Cerebellar cortex (tissue), 1 donor: ENCODE measurements around the gene RNF113B.

Source experiments
- DNase-seq: peaks from one replicate; pipeline ENCODE4 v3.0.0-alpha.2; 2015; ENCODE audit warnings: low spot score

The RNF113B gene

DNA sequence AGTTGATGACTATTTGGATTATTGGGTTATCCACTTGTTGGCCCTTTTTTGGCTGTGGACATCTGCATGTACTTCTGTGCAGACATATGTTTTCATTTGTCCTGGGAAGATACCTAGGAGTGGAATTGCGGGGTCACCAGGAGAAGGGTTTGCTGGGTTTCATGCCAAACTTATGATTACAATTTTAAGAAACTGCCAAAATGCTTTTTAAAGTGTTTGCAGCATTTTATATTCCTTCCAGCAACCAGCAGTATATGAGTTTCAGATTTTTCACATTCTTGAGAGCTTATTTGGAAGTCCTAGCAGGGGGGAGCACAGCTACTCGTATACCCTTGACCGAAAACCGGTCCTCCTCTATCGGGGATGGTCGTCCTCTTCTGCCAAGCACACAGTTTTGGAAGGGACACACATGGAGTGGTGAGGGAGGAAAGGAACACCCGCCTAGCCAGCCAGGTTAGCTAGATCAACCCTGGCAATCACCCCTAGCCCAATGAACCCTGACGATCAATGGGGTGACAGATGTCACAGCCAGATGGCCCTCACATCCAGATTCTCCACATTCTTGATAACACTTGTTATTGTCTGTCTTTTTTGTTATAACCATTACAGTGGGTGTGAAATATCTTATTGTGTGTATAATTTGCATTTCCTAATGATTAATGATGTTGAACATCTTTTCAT, 26.7 kb upstream of the RNF113B start:
- DNase-seq, result no peak

DNA sequence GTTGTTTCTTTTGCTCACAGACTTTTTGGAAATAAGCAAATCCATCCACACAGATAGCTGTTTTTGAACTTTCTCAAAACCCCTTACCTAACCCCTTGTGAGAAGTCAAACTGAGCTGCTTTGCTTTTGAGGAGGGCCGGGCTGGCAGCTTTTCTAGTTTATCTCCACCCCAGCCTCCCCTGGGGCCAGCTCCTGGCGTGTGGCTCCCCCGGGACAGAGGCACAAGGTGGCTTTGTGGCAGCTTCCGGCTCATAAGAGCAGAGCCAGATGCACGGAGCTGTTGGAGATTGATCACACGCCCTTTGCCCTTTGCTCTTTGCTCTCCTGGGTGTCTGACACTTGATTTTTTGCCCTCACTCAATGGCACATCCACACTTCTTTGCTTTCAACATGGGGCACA, 24.9 kb upstream of the RNF113B start:
- DNase-seq, result no peak

GRCh38 chr13:98201189-98201588, 24.1 kb upstream of the RNF113B start:
- DNase-seq, result no peak

- DNase-seq, result no peak
These were observed 23.3 kb upstream of the RNF113B start for GRCh38 chr13:98200211-98200878.

GRCh38 chr13:98199480-98199879, 22.4 kb upstream of the RNF113B start:
- no peak for DNase-seq

DNA sequence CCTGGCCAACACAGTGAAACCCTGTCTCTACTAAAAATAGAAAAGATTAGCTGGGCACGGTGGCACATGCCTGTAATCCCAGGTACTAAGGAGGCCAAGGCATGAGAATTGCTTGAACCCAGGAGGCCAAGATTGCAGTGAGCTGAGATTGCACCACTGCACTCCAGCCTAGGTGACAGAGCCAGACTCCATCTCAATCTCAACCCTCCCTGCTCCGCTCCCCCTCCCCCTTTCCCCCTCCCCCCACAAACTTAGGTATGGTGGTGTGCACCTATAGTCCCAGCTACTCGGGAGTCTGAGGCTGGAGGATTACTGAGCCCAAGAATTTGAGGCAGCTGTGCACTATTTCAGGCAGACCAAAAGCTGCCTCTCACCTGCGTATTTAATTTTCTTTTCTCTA, 21.6 kb upstream of the RNF113B start:
- DNase-seq, result no peak

- no peak for DNase-seq
These were observed 18.2 kb upstream of the RNF113B start for GRCh38 chr13:98195054-98195791.

DNA sequence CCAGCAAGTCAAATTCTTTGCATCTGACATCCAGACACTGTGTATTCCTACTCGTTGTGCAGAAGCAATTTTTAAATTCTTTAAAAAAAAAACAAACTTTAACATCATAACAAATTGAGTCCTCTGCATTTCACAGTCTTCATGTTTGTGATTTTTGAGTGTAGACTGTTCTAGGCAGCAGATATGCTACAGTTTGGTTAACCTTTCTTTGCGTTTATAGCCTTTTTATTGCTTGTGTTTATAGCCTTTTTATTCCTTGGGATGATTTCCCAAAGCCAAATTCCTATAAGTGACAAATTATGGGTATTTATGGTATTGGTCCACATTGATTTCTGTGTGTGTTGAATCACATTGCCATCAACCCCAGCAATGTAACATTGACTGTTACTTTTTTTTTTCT, 14.9 kb upstream of the RNF113B start:
- no peak for DNase-seq

GRCh38 chr13:98190889-98191444, 13.9 kb upstream of the RNF113B start:
- DNase-seq, result no peak

- DNase-seq, result no peak
These were observed 12.9 kb upstream of the RNF113B start for GRCh38 chr13:98189841-98190505.

DNA sequence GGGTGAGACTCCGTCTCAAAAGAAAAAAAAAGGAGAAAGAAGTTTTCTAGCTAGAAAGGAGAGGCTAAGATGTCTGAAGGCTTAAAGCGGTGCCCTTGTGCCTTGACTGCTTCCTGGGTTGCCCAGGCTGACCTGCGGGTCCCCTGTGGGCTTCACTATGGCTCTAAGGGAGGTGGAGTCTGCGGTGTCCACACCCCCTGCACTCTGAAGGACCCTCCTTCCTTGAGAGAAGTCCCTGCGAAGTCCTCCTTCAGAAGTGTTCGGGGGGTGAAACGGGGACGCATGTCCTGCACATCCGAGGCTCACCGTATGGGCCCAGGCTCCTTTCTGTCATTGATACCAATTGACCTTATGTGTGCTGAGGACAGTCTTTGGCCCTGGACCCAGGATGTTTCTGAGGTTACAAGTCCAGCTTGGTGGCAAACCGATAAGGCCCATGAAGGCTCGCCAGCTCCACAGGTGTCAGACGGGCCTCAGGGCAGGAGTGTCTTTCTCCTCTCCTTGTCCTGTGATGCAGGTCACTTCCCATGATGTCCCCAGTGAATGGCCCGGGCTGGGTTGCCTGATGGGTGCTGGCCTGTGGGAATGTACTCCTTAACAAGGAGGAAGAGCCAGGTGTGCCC, 11.6 kb upstream of the RNF113B start:
- no peak for DNase-seq

DNA sequence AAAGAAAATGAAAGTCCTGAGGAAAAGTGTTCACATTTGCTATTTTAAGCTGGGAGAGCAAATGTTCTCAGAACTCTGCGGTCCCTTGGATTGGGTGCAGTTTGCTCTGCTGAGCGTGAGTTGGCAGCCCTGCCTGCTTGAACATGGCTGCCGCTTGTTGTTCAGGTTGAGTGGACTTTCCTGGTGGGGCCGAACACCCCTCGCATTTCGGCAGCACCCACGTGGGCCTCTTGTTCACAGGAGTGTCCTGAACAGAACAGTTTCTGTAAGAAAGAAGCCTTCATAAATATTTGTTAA, 10.8 kb upstream of the RNF113B start:
- no peak for DNase-seq

GRCh38 chr13:98187155-98187964, 10.3 kb upstream of the RNF113B start:
- DNase-seq, result no peak

- DNase-seq, result no peak
These were observed 7.7 kb upstream of the RNF113B start for GRCh38 chr13:98184792-98185191.

- no peak for DNase-seq
These were observed 5.5 kb upstream of the RNF113B start for GRCh38 chr13:98182589-98182988.

- DNase-seq, result no peak
These were observed 5.1 kb upstream of the RNF113B start for GRCh38 chr13:98182153-98182552.

GRCh38 chr13:98181111-98181815, 4.2 kb upstream of the RNF113B start:
- DNase-seq, result no peak

DNA sequence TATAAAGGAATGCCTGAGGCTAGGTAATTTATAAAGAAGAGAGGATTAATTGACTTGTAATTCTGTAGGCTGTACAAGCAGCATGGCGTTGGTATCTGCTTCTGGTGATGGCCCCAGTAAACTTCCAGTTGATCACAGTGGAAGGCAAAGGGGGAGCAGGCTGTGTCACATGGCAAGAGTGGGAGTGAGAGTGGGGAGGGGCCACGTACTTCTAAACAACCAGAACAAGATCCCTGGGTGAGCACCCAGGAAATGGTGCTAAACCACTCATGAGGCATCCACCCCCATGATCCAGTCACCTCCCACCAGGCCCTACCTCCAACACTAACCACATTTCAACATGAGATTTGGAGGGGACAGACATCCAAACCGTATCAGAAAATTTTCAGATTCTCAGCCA, 3.0 kb upstream of the RNF113B start:
- no peak for DNase-seq

GRCh38 chr13:98175823-98176222, 1.2 kb downstream of the RNF113B start:
- no peak for DNase-seq

DNA sequence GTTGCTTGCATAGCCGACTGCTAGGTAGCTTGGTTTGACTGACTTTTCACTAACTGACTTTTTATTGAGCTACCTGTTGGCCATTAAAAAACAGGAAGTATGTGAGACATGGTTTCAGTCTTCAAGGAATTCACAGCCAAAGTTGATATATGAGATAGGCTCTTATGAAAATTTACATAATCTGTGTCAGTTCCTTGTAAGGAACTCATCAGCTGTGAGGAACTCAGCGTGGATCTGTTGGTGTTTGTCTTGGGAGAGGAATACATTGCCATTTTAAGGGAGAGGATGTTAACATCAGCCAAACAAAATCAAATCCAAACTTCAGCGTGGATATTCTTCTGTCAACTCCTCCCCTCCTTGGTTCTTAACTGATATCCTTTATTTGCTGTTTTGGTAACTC, 2.0 kb downstream of the RNF113B start:
- DNase-seq, result no peak

GRCh38 chr13:98174307-98174706, 2.8 kb downstream of the RNF113B start:
- no peak for DNase-seq
